Testis (tissue), 3 donors: ENCODE results near the gene FOXC1. TPM values are rescaled to one million over a fixed set of nuclear protein-coding genes. Genes with fewer than 3 reads are reported as not detected.
A peak's percentile ranks its signal among the peaks of the same experiment; 100 is the strongest.

Experiments
- DNase-seq: peaks from one replicate; pipeline ENCODE4 v3.0.0-alpha.2; 2019
- H3K27ac ChIP-seq, 2 donors: fragments of 200-600 bp; sonication (generic); one replicate each; pipeline ENCODE4 v1.5.1; 2019
- H3K27me3 ChIP-seq: fragments of 200-600 bp; sonication (generic); one replicate; pipeline ENCODE4 v1.5.1; 2019
- H3K36me3 ChIP-seq: fragments of 200-600 bp; sonication (generic); one replicate; pipeline ENCODE4 v1.5.1; 2017; ENCODE audit warnings: low read depth; ENCODE audit errors: missing control alignments
- H3K4me1 ChIP-seq: fragments of 200-600 bp; sonication (generic); one replicate; pipeline ENCODE4 v1.5.1; 2019
- H3K4me3 ChIP-seq, 2 donors: fragments of 200-600 bp; sonication (generic); one replicate each; pipeline ENCODE4 v1.5.1; 2017 to 2019
- H3K9me3 ChIP-seq: fragments of 200-600 bp; sonication (generic); one replicate; pipeline ENCODE4 v1.5.1; 2017
- POLR2A ChIP-seq: fragments of 450-650 bp; IDR thresholded peaks from one replicate; pipeline ENCODE4 v1.6.1; 2017; ENCODE audit warnings: antibody characterized with exemption, mild to moderate bottlenecking, moderate library complexity
- WGBS, 2 donors: methylation state at CpG; one replicate each; pipeline ENCODE4 v1.1.5; 2018; 5-methylcytosine and 5-hydroxymethylcytosine counted together
- intact Hi-C: fragments of 100-400 bp; cut with DNase I; formaldehyde crosslinking; loops from one replicate; pipeline ENCODE4 v1.15.1; 2023; ENCODE audit warnings: low total_unique reads
- polyA plus RNA-seq: library from polyadenylated mRNA; stranded (reverse); fragments of 350-450 nt; fragmentation: Illumina TruSeq; extraction: RNeasy Lipid Tissue Mini Kit (QIAGEN cat#74804); gene quantifications from one replicate; pipeline ENCODE4 v1.2.3, GENCODE V29; 2014; ENCODE audit warnings: low read depth, low replicate concordance; ENCODE audit not compliant: insufficient read depth
- total RNA-seq, 2 donors: library from RNA; depleted of rRNA; stranded (reverse); fragments of >200 nt; gene quantifications; one replicate each; pipeline ENCODE4 v1.2.3, GENCODE V29; 2016
- TF ChIP-seq, protein P1 (sequence below), 3 experiments: fragments of 450-650 bp in 2 of 3; fragments of 200-600 bp in 1 of 3; sonication (generic) in 1 of 3; IDR thresholded peaks; one replicate each; pipeline ENCODE4 v1.5.1; 2016 to 2019; ENCODE audit warnings: antibody characterized with exemption in 3 of 3, mild to moderate bottlenecking in 2 of 3, moderate library complexity in 1 of 3

FOXC1 gene
- total and polyA plus RNA-seq, 3 donors from 2014 or later = 4.7 to 10.6 (median 9.4) TPM

DNA sequence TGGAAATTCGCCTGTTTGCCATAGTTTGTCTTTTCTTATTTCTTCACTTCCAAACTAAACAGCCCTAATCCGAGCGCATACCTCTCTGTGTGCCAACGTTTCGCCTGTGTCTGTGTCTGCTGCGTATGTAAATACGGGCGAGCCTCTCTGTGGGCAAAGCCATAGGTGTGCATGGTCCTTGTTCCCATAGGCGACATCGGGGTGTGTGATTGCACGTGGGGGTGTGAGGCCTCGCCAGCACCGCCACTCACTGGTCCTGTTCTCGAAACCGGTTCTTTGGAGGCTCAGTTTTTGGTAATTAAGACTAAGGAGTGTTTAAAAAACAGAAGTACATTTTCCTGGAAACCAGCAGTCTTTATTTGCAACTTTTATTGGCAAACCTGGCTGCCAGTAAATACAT, 6.0 kb upstream of the FOXC1 start:
- H3K4me1 ChIP-seq = peaks cover 7% of the 10 kb centered on the region
- peak overlapping the region in 1 of 2 donors; percentile 40 for H3K4me3 ChIP-seq
- no peak for DNase-seq
- H3K27ac ChIP-seq = no peak overlapping the region
- 57 to 63% methylated on average over 15 of the region's 15 CpGs for WGBS, 2 donors
- H3K27me3 ChIP-seq = no peaks in the 10 kb centered on the region
- no peaks in the 10 kb centered on the region for H3K9me3 ChIP-seq
- intact Hi-C loops = loop anchor here (5.0 kb wide), 1 partner anchor 594 kb away; no protein-coding TSS in a partner anchor
- TF ChIP-seq, protein P1, sequence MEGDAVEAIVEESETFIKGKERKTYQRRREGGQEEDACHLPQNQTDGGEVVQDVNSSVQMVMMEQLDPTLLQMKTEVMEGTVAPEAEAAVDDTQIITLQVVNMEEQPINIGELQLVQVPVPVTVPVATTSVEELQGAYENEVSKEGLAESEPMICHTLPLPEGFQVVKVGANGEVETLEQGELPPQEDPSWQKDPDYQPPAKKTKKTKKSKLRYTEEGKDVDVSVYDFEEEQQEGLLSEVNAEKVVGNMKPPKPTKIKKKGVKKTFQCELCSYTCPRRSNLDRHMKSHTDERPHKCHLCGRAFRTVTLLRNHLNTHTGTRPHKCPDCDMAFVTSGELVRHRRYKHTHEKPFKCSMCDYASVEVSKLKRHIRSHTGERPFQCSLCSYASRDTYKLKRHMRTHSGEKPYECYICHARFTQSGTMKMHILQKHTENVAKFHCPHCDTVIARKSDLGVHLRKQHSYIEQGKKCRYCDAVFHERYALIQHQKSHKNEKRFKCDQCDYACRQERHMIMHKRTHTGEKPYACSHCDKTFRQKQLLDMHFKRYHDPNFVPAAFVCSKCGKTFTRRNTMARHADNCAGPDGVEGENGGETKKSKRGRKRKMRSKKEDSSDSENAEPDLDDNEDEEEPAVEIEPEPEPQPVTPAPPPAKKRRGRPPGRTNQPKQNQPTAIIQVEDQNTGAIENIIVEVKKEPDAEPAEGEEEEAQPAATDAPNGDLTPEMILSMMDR (IDR thresholded peaks at IDR 0.05) = no peak
- TF ChIP-seq POLR2A = no peak
- no peaks in the 10 kb centered on the region for H3K36me3 ChIP-seq

DNA sequence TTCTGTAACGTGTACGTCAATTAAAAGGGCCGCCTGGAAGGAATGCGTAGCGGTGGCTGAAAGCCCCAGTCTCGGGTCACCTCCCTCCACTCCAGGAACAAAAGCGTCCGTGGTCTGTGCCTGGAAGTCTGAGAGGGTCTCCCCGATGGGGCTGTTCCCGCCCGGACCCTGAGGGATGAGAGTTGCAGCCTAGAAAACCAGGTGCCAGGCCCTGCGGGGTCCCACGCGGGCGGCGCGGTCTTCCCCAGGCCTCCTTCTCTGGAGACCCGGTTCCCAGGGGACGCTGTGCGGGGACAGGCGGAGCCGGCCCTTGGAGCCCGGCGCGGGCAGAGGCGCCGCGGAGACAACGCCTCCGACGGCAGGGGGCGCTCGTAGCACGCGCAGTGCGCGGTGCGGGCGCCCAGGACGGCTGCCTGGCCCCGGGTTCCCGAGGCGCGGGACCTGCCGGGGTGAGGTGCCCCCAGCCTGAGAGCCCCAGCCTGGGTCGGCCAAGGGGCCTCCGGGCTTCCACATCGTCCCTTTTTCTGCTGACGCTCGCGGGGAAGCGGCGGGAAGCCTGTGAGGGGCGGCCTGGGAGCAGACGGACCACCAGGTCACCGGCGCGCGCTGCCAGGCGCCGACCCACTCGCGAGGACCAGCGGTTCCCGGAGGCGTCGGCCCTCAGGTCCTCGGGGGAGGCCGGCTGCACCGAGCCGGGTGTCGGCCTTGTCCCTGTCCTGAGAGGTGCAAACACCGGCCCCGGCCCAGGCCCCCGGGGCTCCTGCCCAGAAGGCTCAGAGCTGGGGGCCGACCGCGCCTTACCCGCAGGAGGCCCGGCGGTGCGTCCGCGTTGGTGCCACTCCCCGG, 5.3 kb upstream of the FOXC1 start:
- WGBS, 2 donors = 3 to 4% methylated on average over 11 to 15 of the region's 85 CpGs
- peaks cover 7% of the 10 kb centered on the region for H3K4me1 ChIP-seq
- no peaks in the 10 kb centered on the region for H3K9me3 ChIP-seq
- H3K27me3 ChIP-seq = no peaks in the 10 kb centered on the region
- DNase-seq = peak; percentile 65
- intact Hi-C loops = loop anchor here (5.0 kb wide), 2 partner anchors 498 to 593 kb away; no protein-coding TSS in a partner anchor
- TF ChIP-seq, protein P1 (IDR thresholded peaks at IDR 0.05) = peak; percentile 85 to 96 (median 91)
- no peak for TF ChIP-seq POLR2A
- no peaks in the 10 kb centered on the region for H3K36me3 ChIP-seq
- H3K4me3 ChIP-seq = peak overlapping the region; percentile 36 to 40
- no peak overlapping the region for H3K27ac ChIP-seq

DNA sequence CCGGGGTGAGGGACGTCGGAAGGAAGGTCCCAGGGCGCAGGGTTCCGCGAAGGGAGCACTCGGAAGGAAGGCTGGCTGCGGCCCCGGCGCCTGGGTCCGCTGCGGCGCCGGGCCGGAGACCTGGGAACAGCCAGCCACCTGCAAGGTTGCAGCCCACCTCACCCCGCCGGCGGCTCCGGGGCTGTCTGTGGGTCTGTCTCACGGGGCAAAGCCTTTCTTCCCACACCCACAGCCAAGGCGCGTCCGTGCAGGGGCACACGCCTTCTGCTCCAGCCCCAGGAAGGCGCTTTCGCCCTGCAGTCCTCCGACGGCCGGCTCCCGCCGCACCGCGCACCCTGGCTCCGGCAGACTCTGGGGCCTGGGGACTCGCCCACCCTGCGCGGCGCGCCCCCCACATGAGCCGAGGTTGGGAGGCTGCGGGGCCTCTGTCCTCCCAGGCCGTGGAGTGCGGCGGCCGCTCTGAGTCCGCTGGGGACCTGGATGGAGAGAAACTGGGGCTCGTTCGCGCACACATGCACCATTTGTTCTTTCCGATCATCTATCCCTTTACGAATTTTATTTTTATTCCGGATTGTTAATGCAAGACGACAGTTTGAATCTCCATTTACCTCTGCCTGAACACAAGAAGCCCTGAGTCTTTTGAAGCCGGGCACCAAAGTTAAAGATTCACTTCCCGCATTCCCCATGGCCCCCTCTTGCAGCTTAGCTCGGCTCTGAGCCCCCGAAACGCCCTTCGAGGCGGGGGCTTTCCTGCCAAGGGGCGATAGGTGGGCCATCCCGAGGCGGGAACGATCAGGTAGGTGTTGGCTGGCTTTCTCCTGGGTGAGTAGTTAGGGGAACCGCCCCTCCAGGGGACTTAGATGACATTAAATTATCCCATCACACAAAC, 4.5 kb upstream of the FOXC1 start:
- H3K27ac ChIP-seq = no peak overlapping the region
- WGBS, 2 donors = 32 to 52% methylated on average over 25 to 60 of the region's 65 CpGs
- DNase-seq = no peak
- intact Hi-C loops = loop anchor here (5.0 kb wide), 1 partner anchor 497 kb away; no protein-coding TSS in a partner anchor
- TF ChIP-seq, protein P1 (IDR thresholded peaks at IDR 0.05) = no peak
- TF ChIP-seq POLR2A = no peak
- no peaks in the 10 kb centered on the region for H3K9me3 ChIP-seq
- H3K27me3 ChIP-seq = no peaks in the 10 kb centered on the region
- H3K36me3 ChIP-seq = no peaks in the 10 kb centered on the region
- H3K4me1 ChIP-seq = peaks cover 7% of the 10 kb centered on the region
- H3K4me3 ChIP-seq = peak overlapping the region; percentile 36 to 40

DNA sequence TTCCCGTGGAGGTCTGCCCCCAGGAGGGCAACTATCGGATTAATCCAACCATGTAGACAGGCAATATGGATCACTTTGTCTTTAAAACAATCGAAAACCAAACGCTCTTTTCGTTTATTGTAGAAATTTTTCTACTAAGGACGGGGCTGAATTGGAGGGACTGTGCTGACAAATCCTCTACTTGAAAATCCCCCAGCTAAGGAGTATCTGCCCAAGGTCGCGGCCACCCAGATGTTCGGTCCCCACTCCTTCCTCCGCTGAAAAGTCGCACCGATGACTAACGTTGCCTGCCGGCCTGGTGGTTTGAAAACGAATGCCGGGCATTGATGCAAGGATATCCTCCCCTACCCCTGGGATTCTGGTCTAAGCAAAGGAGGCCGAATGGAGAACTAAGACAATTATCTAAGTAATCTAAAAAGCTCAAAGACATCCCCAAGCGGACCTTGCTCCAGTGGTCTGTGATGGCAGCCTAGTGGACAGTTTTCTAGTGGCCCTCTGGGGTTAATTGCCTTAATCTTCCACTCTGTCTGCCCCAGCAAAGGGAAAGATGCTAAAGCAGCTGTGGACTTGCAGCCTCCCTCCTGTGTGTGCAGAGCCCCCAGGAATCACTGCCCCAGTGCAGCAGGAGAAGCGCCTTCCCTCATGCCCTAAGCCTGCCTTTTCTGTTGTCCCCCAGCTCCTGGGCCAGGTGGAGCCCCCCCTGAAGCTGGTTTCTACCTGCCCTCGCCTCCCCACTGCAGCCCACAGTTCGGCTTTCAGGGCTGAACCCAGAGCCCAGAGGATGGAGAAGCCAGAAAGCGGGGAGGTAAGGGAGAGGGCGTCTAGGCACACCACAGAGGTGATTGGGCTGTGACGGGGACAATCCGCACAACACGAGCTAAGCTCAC, 3.6 kb upstream of the FOXC1 start:
- Histone ChIP-seq H3K27ac (no peak overlapping the region), H3K4me1 (peaks cover 7% of the 10 kb centered on the region), H3K27me3 (no peaks in the 10 kb centered on the region), H3K4me3 (no peak overlapping the region), H3K36me3 (no peaks in the 10 kb centered on the region), H3K9me3 (no peaks in the 10 kb centered on the region)
- TF ChIP-seq, protein P1 (IDR thresholded peaks at IDR 0.05) = no peak
- no peak for TF ChIP-seq POLR2A
- WGBS, 2 donors = 40 to 43% methylated on average over 26 of the region's 26 CpGs
- DNase-seq = no peak
- intact Hi-C loops = loop anchor here (5.0 kb wide), 1 partner anchor 496 kb away; no protein-coding TSS in a partner anchor
